ENCODE data around the gene HIPK4.

DNA sequence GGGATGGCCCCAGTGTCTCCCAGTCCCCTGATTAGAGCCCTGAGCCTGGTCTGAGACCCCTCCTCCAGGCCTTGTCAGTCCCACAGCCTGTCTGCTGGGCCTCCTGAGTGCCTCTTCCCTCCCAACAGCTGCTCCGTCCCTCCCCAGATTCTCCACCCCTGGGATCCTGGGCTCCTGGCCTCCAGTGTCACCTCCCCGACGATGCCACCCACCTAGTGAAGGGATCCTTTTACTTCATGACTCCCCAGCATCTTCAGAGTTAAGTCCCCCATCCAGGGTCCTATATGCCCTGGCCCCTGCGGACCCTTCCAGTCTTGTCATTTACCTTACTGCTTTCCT lies 27.6 kb upstream of the HIPK4 start:
- TF ChIP-seq, protein P1, sequence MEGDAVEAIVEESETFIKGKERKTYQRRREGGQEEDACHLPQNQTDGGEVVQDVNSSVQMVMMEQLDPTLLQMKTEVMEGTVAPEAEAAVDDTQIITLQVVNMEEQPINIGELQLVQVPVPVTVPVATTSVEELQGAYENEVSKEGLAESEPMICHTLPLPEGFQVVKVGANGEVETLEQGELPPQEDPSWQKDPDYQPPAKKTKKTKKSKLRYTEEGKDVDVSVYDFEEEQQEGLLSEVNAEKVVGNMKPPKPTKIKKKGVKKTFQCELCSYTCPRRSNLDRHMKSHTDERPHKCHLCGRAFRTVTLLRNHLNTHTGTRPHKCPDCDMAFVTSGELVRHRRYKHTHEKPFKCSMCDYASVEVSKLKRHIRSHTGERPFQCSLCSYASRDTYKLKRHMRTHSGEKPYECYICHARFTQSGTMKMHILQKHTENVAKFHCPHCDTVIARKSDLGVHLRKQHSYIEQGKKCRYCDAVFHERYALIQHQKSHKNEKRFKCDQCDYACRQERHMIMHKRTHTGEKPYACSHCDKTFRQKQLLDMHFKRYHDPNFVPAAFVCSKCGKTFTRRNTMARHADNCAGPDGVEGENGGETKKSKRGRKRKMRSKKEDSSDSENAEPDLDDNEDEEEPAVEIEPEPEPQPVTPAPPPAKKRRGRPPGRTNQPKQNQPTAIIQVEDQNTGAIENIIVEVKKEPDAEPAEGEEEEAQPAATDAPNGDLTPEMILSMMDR (conservative IDR thresholded peaks at IDR 0.05; ENCODE audit: low read depth, low read length), result no peak
- TF ChIP-seq EZH2 (IDR thresholded peaks at IDR 0.05; ENCODE audit: borderline replicate concordance, low read depth, low read length, poor library complexity, severe bottlenecking), result no peak
